ES-I3 (cell line): ENCODE results near the gene PDHX.

ENCODE experiments used
- H3K36me3 ChIP-seq: 2 replicates; pipeline ENCODE4 v1.6.1; 2013; ENCODE audit warnings: mild to moderate bottlenecking, low read length, control low read depth, moderate library complexity; ENCODE audit not compliant: insufficient read depth
- H3K4me1 ChIP-seq: 2 replicates; pipeline ENCODE4 v1.6.1; 2013; ENCODE audit warnings: mild to moderate bottlenecking, control low read depth, low read length; ENCODE audit not compliant: insufficient read depth
- H3K9ac ChIP-seq: 2 replicates; pipeline ENCODE4 v1.6.1; 2013; ENCODE audit warnings: low read depth, mild to moderate bottlenecking, low read length, moderate library complexity
- H3K9me3 ChIP-seq: 2 replicates; pipeline ENCODE4 v1.6.1; 2013; ENCODE audit warnings: mild to moderate bottlenecking, low read length, moderate library complexity; ENCODE audit not compliant: control insufficient read depth, insufficient read depth

Gene PDHX

GRCh38 chr11:34957206-34957605, 40.8 kb downstream of the PDHX start:
- Histone ChIP-seq H3K36me3 (no peaks in the 10 kb centered on the region), H3K4me1 (no peaks in the 10 kb centered on the region), H3K9ac (no peak overlapping the region), H3K9me3 (no peaks in the 10 kb centered on the region)

DNA sequence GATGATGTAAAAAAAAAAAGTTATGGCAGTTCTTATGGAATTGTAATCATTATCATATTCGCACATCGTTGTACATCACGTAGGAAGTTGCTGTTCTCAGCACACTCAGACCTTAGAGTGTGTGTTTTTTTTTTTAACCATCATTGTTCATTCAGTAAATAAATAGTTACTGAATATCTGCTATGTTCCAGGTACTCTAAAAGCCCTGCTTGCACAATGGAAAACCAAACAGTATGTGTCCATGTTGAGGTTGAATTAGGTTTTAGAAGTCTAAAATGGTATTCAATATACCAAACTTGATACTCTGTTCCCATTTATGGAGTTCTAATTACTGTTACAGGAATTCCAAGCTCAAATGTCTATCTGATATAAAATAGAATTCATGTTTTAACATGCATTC, 41.2 kb downstream of the PDHX start:
- Histone ChIP-seq H3K36me3 (no peaks in the 10 kb centered on the region), H3K4me1 (no peaks in the 10 kb centered on the region), H3K9me3 (no peaks in the 10 kb centered on the region), H3K9ac (no peak overlapping the region)

- Histone ChIP-seq H3K9me3 (no peaks in the 10 kb centered on the region), H3K36me3 (no peaks in the 10 kb centered on the region)
These were observed 43.4 kb downstream of the PDHX start for GRCh38 chr11:34959770-34960169.

DNA sequence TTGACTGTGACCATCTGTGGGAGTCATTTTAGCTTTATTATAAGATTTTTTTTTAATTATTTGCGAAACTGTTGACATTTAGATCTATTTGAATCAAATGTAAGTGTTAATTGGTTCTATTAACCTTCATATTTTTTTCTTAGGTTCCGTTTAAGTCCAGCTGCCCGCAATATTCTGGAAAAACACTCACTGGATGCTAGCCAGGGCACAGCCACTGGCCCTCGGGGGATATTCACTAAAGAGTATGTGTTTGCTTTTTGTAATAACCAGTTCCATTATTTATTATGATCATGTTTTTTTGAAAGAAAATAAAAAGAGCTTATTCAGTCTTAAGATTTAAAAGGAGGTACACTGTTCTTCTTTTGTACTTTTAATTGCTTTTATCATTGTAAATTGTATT, 43.9 kb downstream of the PDHX start:
- Histone ChIP-seq H3K9ac (no peak overlapping the region), H3K4me1 (no peaks in the 10 kb centered on the region), H3K36me3 (no peaks in the 10 kb centered on the region), H3K9me3 (no peaks in the 10 kb centered on the region)

More at GRCh38 chr11:34959770-34960169, 43.4 kb downstream of the PDHX start:
- Histone ChIP-seq H3K9ac (no peak overlapping the region), H3K4me1 (no peaks in the 10 kb centered on the region)

DNA sequence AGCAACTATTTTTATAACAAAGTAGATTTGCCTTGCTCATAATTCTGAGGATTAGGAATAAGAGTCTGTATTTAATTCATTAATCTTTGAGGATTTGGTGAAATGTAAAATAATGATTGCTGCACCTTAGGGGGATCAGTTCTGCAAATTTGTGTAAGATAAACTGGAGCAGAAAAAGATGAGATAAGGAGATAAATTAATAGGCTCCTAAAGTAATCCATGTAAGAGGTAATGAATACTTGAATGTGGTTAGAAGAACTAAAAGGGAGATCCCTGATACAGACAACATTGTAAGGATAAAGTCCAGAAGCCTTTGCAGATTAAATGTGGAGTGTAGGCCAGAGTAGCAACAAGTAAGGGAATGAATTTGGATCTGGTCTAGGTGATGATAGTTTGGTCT, 45.6 kb downstream of the PDHX start:
- H3K4me1 ChIP-seq: no peaks in the 10 kb centered on the region
- H3K36me3 ChIP-seq: no peaks in the 10 kb centered on the region

DNA sequence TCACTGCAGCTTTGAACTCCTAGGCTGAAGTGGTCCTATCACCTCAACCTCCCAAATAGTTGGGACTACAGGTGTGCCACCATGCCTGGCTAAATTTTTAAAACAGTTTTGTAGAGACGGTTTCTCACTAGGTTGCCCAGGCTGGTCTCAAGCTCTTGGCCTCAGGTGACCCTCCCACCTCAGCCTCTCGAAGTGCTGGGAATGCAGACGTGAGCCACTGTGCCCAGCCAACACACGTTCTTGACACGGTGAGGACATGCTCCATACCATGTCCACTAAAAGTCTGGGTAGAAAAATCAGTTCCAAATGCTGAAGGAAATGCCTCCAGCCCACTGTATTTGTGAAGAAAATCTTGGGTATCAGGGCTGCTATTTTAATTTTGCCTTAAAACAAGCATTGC, 46.9 kb downstream of the PDHX start:
- Histone ChIP-seq H3K4me1 (no peaks in the 10 kb centered on the region), H3K9me3 (no peaks in the 10 kb centered on the region), H3K36me3 (no peaks in the 10 kb centered on the region), H3K9ac (no peak overlapping the region)

More for the DNA sequence above, 45.6 kb downstream of the PDHX start:
- Histone ChIP-seq H3K9me3 (no peaks in the 10 kb centered on the region), H3K9ac (no peak overlapping the region)

GRCh38 chr11:34964610-34965331, 48.4 kb downstream of the PDHX start:
- H3K9me3 ChIP-seq: no peaks in the 10 kb centered on the region
- H3K36me3 ChIP-seq: no peaks in the 10 kb centered on the region; the same call in 1 of the 2 replicates
- H3K9ac ChIP-seq: no peak overlapping the region
- no peaks in the 10 kb centered on the region for H3K4me1 ChIP-seq

DNA sequence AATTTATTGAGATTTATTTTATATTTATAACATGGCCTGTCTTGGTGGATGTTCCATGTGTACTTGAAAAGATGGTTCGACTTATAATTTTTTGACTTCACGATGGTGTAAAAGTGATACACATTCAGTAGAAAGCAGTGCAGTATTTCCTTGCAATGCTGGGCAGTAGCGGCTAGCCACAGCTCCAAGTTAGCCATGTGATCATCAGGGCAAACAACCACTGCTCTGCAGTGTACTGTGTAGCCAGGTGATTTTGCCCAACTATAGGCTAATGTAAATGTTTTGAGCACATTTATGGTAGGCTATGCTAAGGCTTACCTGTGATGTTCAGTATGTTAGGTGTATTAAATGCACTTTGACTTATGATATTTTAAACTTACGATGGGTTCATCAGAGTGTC, 52.4 kb downstream of the PDHX start:
- H3K36me3 ChIP-seq: no peaks in the 10 kb centered on the region; the same call in 1 of the 2 replicates
- no peaks in the 10 kb centered on the region for H3K4me1 ChIP-seq
- H3K9me3 ChIP-seq: no peaks in the 10 kb centered on the region
- H3K9ac ChIP-seq: no peak overlapping the region

GRCh38 chr11:34970033-34970432, 53.6 kb downstream of the PDHX start:
- no peaks in the 10 kb centered on the region; the same call in 1 of the 2 replicates for H3K36me3 ChIP-seq
- no peaks in the 10 kb centered on the region for H3K9me3 ChIP-seq
- no peak overlapping the region for H3K9ac ChIP-seq
- no peaks in the 10 kb centered on the region for H3K4me1 ChIP-seq

DNA sequence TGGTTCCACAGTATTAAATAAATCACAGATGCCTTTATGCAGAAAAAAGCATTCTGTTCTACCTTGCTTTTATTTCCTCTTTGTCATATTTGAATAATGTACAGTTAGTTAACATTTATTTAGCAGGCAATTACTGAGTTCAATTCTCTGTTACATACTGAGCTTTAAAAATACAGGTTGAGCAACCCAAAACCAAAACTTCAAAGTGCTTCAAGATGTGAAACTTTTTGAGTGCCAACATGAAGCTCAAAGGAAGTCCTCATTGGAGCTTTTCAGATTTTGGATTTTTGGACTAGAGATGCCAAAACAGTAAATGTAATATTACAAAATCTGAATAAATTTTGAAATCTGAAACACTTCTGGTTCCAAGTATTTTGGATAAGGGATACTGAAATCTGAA, 54.1 kb downstream of the PDHX start:
- H3K9me3 ChIP-seq: no peaks in the 10 kb centered on the region
- no peaks in the 10 kb centered on the region; the same call in 1 of the 2 replicates for H3K36me3 ChIP-seq
- H3K9ac ChIP-seq: no peak overlapping the region
- no peaks in the 10 kb centered on the region; the same call in 1 of the 2 replicates for H3K4me1 ChIP-seq

DNA sequence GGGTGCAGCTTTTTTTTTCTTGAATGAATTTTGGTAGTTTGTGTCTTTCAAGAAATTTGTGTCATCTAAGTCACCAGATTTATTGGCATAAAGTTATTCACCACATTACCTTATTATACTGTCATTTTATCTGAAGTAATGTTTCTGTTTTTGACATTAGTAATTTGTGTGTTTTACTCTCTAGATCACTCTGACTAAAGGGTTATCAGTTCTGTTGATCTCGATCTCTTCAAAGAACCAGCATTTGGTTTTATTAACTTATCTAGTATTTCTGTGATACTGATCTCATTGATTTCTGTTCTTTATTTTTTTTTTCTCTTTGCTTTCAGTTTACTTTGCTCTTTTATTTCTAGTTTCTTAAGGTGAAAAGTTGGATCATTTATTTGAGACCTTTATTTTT, 55.5 kb downstream of the PDHX start:
- Histone ChIP-seq H3K9me3 (no peaks in the 10 kb centered on the region), H3K4me1 (peaks cover 5% of the 10 kb centered on the region), H3K36me3 (no peaks in the 10 kb centered on the region; the same call in 1 of the 2 replicates)

DNA sequence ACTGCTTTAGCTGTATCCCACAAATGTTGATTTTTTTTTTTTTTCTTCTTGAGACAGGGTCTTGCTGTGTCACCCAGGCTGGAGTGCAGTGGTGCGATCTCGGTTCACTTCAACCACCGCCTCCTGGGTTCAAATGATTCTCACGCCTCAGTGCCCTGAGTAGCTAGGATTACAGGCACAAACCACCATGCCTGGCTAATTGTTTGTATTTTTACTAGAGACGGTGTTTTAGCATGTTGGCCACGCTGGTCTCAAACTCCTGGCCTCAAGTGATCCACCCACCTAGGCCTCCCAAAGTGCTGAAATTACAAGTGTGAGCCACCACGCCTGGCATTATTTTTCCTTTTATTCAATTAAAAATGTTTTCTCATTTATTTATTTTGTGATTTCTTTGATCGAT, 55.9 kb downstream of the PDHX start:
- H3K4me1 ChIP-seq: peaks cover 8% of the 10 kb centered on the region
- H3K9ac ChIP-seq: no peak overlapping the region
- no peaks in the 10 kb centered on the region; the same call in 1 of the 2 replicates for H3K36me3 ChIP-seq
- H3K9me3 ChIP-seq: no peaks in the 10 kb centered on the region

More for the DNA sequence above, 55.5 kb downstream of the PDHX start:
- no peak overlapping the region for H3K9ac ChIP-seq

GRCh38 chr11:34972892-34973291, 56.5 kb downstream of the PDHX start:
- Histone ChIP-seq H3K9ac (no peak overlapping the region), H3K36me3 (no peaks in the 10 kb centered on the region; the same call in 1 of the 2 replicates), H3K4me1 (peaks cover 8% of the 10 kb centered on the region), H3K9me3 (no peaks in the 10 kb centered on the region)

GRCh38 chr11:34975482-34975881, 59.1 kb downstream of the PDHX start:
- no peaks in the 10 kb centered on the region for H3K9me3 ChIP-seq
- no peak overlapping the region for H3K9ac ChIP-seq
- no peaks in the 10 kb centered on the region; the same call in 1 of the 2 replicates for H3K36me3 ChIP-seq
- peaks cover 13% of the 10 kb centered on the region for H3K4me1 ChIP-seq

- H3K9ac ChIP-seq: no peak overlapping the region
- peaks cover 13% of the 10 kb centered on the region for H3K4me1 ChIP-seq
- no peaks in the 10 kb centered on the region for H3K9me3 ChIP-seq
- no peaks in the 10 kb centered on the region; the same call in 1 of the 2 replicates for H3K36me3 ChIP-seq
These were observed 60.2 kb downstream of the PDHX start for GRCh38 chr11:34976496-34977088.
